ENCODE results near the gene SMARCD1. TPM values are rescaled to one million over a fixed set of nuclear protein-coding genes. Genes with fewer than 3 reads are reported as not detected.

SMARCD1 gene
- total and polyA plus RNA-seq, 4 donors = 4.6 to 24.4 (median 15.3) TPM

GRCh38 chr12:50075808-50076170 lies 9.4 kb upstream of the SMARCD1 start (continued):
- TF ChIP-seq ZBTB33 (IDR thresholded peaks at IDR 0.05) = no peak
- no peak for TF ChIP-seq CTCF (IDR thresholded peaks at IDR 0.05; ENCODE audit: low read depth, low read length, missing input control)

GRCh38 chr12:50077099-50077498 lies 8.0 kb upstream of the SMARCD1 start:
- TF ChIP-seq FOXA1 (IDR thresholded peaks at IDR 0.05) = no peak
- no peak for TF ChIP-seq JUND (IDR thresholded peaks at IDR 0.05)
- no peak for TF ChIP-seq ATF3 (IDR thresholded peaks at IDR 0.05)
- DNase-seq (ENCODE audit: low spot score) = no peak
- Histone ChIP-seq H3K27me3 (ENCODE audit: control insufficient read depth in 4 of 4, insufficient read depth in 4 of 4, low read length in 3 of 4) (no peaks in the 10 kb centered on the region), H3K36me3 (ENCODE audit: control insufficient read depth in 4 of 4, insufficient read depth in 3 of 4, low read depth in 1 of 4, low read length in 3 of 4) (no peaks in the 10 kb centered on the region), H3K4me3 (ENCODE audit: low read depth in 1 of 3, low read length in 3 of 3) (no peak overlapping the region), H3K9ac (ENCODE audit: low read depth in 1 of 2, low read length in 2 of 2) (no peak overlapping the region), H3K9me3 (ENCODE audit: control insufficient read depth in 4 of 4, low read length in 3 of 4) (no peaks in the 10 kb centered on the region), H3K27ac (ENCODE audit: low read depth in 1 of 2, low read length in 2 of 2) (no peak overlapping the region), H3K4me1 (ENCODE audit: control insufficient read depth in 4 of 4, insufficient read depth in 4 of 4, low read length in 3 of 4) (peaks cover 0 to 11% (median 8%) of the 10 kb centered on the region in 4 donors)
- WGBS = 93% methylated on average over 12 of the region's 12 CpGs

GRCh38 chr12:50078281-50078680 lies 6.9 kb upstream of the SMARCD1 start:
- Histone ChIP-seq H3K9ac (ENCODE audit: low read depth in 1 of 2, low read length in 2 of 2) (no peak overlapping the region), H3K27me3 (ENCODE audit: control insufficient read depth in 4 of 4, insufficient read depth in 4 of 4, low read length in 3 of 4) (no peaks in the 10 kb centered on the region), H3K27ac (ENCODE audit: low read depth in 1 of 2, low read length in 2 of 2) (no peak overlapping the region), H3K4me3 (ENCODE audit: low read depth in 1 of 3, low read length in 3 of 3) (no peak overlapping the region), H3K36me3 (ENCODE audit: control insufficient read depth in 4 of 4, insufficient read depth in 3 of 4, low read depth in 1 of 4, low read length in 3 of 4) (no peaks in the 10 kb centered on the region), H3K9me3 (ENCODE audit: control insufficient read depth in 4 of 4, low read length in 3 of 4) (no peaks in the 10 kb centered on the region), H3K4me1 (ENCODE audit: control insufficient read depth in 4 of 4, insufficient read depth in 4 of 4, low read length in 3 of 4) (peaks cover 0 to 13% (median 9%) of the 10 kb centered on the region in 4 donors)
- TF ChIP-seq JUND (IDR thresholded peaks at IDR 0.05) = no peak
- TF ChIP-seq GABPA (IDR thresholded peaks at IDR 0.05 in 1 of 2, conservative IDR thresholded peaks at IDR 0.05 in 1 of 2) = no peak
- no peak for TF ChIP-seq FOXA1 (IDR thresholded peaks at IDR 0.05)
- TF ChIP-seq TAF1 (conservative IDR thresholded peaks at IDR 0.05) = no peak
- TF ChIP-seq CTCF (IDR thresholded peaks at IDR 0.05; ENCODE audit: low read depth, low read length, missing input control) = no peak
- no peak for TF ChIP-seq EGR1 (IDR thresholded peaks at IDR 0.05; ENCODE audit: low read depth in 2 of 2)
- no peak for TF ChIP-seq ZBTB33 (IDR thresholded peaks at IDR 0.05)
- TF ChIP-seq MAX (IDR thresholded peaks at IDR 0.05) = no peak
- TF ChIP-seq RXRA (IDR thresholded peaks at IDR 0.05) = no peak
- no peak for TF ChIP-seq HNF4A (conservative IDR thresholded peaks at IDR 0.05)
- TF ChIP-seq HNF4G (IDR thresholded peaks at IDR 0.05) = no peak
- TF ChIP-seq FOXA2 (IDR thresholded peaks at IDR 0.05) = no peak
- no peak for TF ChIP-seq YY1 (IDR thresholded peaks at IDR 0.05)
- TF ChIP-seq SP1 (IDR thresholded peaks at IDR 0.05) = no peak
- TF ChIP-seq REST (IDR thresholded peaks at IDR 0.05) = no peak
- TF ChIP-seq ATF3 (IDR thresholded peaks at IDR 0.05) = no peak
- TF ChIP-seq RAD21 (IDR thresholded peaks at IDR 0.05) = no peak
- TF ChIP-seq NR2F2 (IDR thresholded peaks at IDR 0.05) = no peak
- no peak for DNase-seq (ENCODE audit: low spot score)
- WGBS = 95% methylated on average over 10 of the region's 10 CpGs
